Measurements from ENCODE around the gene DCDC1. TPM values are rescaled to one million over a fixed set of nuclear protein-coding genes. Genes with fewer than 3 reads are reported as not detected.

Gene DCDC1
- total RNA-seq, 1 experiment from 2014 or later = 1.5 TPM

GRCh38 chr11:31237819-31238760, 131.4 kb downstream of the DCDC1 start:
- no peak for TF ChIP-seq YY1 (IDR thresholded peaks at IDR 0.05; ENCODE audit: extremely low read depth, insufficient replicate concordance, low read depth, low read length)
- TF ChIP-seq EGR1 (IDR thresholded peaks at IDR 0.05; ENCODE audit: low read depth) = no peak
- TF ChIP-seq CBX3 (IDR thresholded peaks at IDR 0.05; ENCODE audit: low read depth) = no peak
- no peak for TF ChIP-seq REST (IDR thresholded peaks at IDR 0.05; ENCODE audit: low read depth)
- no peak for TF ChIP-seq ZNF274 (IDR thresholded peaks at IDR 0.05; ENCODE audit: low read depth, low read length)
- no peak for TF ChIP-seq ATF3 (IDR thresholded peaks at IDR 0.05)
- no peak for TF ChIP-seq EZH2phosphoT487 (IDR thresholded peaks at IDR 0.05; ENCODE audit: borderline replicate concordance)
- TF ChIP-seq CTCF (IDR thresholded peaks at IDR 0.05 in 2 of 3, conservative IDR thresholded peaks at IDR 0.05 in 1 of 3; ENCODE audit: borderline replicate concordance in 1 of 3, insufficient read depth in 1 of 3, low read depth in 2 of 3, low read length in 2 of 3) = no peak
- TF ChIP-seq RAD21 (IDR thresholded peaks at IDR 0.05; ENCODE audit: low read depth) = no peak
- TF ChIP-seq SIN3A (IDR thresholded peaks at IDR 0.05; ENCODE audit: low read depth) = no peak
- no peak for TF ChIP-seq CEBPB (IDR thresholded peaks at IDR 0.05; ENCODE audit: low read depth)
- no peak for TF ChIP-seq SP1 (IDR thresholded peaks at IDR 0.05; ENCODE audit: low read depth)
- no peaks in the 10 kb centered on the region for H3K27me3 ChIP-seq (ENCODE audit: insufficient read depth, low read length)
- ATAC-seq (no peak), DNase-seq (ENCODE audit: low read depth, low spot score) (no peak)
- no peaks in the 10 kb centered on the region for H3K9me2 ChIP-seq (ENCODE audit: insufficient read depth)
- intact Hi-C loops (cut with micrococcal nuclease) = loop anchor here (2.0 kb wide), 1 partner anchor 1059 kb away; no protein-coding TSS in a partner anchor
- 0 out of 2 replicates have a peak, but pooled peaks cover 3% of the 10 kb centered on the region for H4K20me1 ChIP-seq (ENCODE audit: insufficient read depth)
- H3K27ac ChIP-seq (ENCODE audit: low read depth, low read length) = no peak overlapping the region
- no TSS peak for BruUV-seq (replicated peaks)
- H3K9ac ChIP-seq (ENCODE audit: low read length) = no peak overlapping the region
- ChIA-PET RAD21 (ENCODE audit: low non-redundant PET in 1 of 2, low total read pairs in 2 of 2, uncharacterized antibody in 2 of 2, unreplicated experiment in 2 of 2) (no interaction called here), POLR2A (no interaction called here), CTCF (interaction anchor here (0.8 to 4.0 kb wide), 7 partner anchors 8 to 1059 kb away, joined by 3 to 21 read pairs (median 7); no protein-coding TSS in a partner anchor)
- H3K36me3 ChIP-seq (ENCODE audit: control insufficient read depth in 1 of 2, insufficient read depth in 2 of 2, low read length in 2 of 2) = no peaks in the 10 kb centered on the region
- no peaks in the 10 kb centered on the region for H3K9me3 ChIP-seq (ENCODE audit: control insufficient read depth in 1 of 2, insufficient read depth in 1 of 2, low read depth in 1 of 2, low read length in 2 of 2)
- no peak overlapping the region for H3K4me3 ChIP-seq (replicated peaks in 1 of 2; ENCODE audit: low read depth in 1 of 2, low read length in 2 of 2)
- H3K4me2 ChIP-seq (ENCODE audit: low read length) = no peak overlapping the region
- H3K4me1 ChIP-seq (ENCODE audit: control insufficient read depth in 1 of 2, insufficient read depth in 2 of 2, low read length in 2 of 2) = no peaks in the 10 kb centered on the region
- no peaks in the 10 kb centered on the region for H3K79me2 ChIP-seq (ENCODE audit: insufficient read depth, low read length)
- no peak overlapping the region for H2AFZ ChIP-seq (ENCODE audit: low read depth, low read length, poor library complexity, severe bottlenecking)

Data from HCT116 (cell line).